ENCODE measurements around the gene CENPA.
A peak's percentile ranks its signal among the peaks of the same experiment; 100 is the strongest.

Gene CENPA

GRCh38 chr2:26763019-26763418 is 22.8 kb upstream of the CENPA start:
- DNase-seq, result no peak

- DNase-seq, result peak; percentile 84
Observed at GRCh38 chr2:26764078-26764887, 21.6 kb upstream of the CENPA start, which contains the start of gene SLC35F6. Gene SLC35F6 (plus strand): TSS chr2:26764284. CDS start chr2:26764350, 66 bp downstream.

GRCh38 chr2:26764906-26765305 is 20.9 kb upstream of the CENPA start:
- DNase-seq, result no peak

- DNase-seq, result no peak
Observed at GRCh38 chr2:26765475-26766200, 20.2 kb upstream of the CENPA start.

- no peak for DNase-seq
Observed at GRCh38 chr2:26767129-26767528, 18.7 kb upstream of the CENPA start.

- DNase-seq, result no peak
Observed at GRCh38 chr2:26767894-26768487, 17.9 kb upstream of the CENPA start.

GRCh38 chr2:26768759-26769088 is 17.1 kb upstream of the CENPA start:
- no peak for DNase-seq

GRCh38 chr2:26769089-26769761 is 16.6 kb upstream of the CENPA start:
- peak; percentile 67 for DNase-seq

GRCh38 chr2:26770986-26771586 is 14.8 kb upstream of the CENPA start:
- peak; percentile 29 for DNase-seq

GRCh38 chr2:26772064-26773001 is 13.5 kb upstream of the CENPA start:
- DNase-seq, result peak; percentile 55

GRCh38 chr2:26776195-26776800 is 9.6 kb upstream of the CENPA start:
- no peak for DNase-seq

GRCh38 chr2:26778098-26778497 is 7.8 kb upstream of the CENPA start:
- DNase-seq, result no peak

GRCh38 chr2:26778507-26778906 is 7.3 kb upstream of the CENPA start:
- DNase-seq, result no peak

GRCh38 chr2:26780203-26780760 is 5.6 kb upstream of the CENPA start:
- no peak for DNase-seq

- no peak for DNase-seq
Observed at GRCh38 chr2:26782876-26783704, 2.8 kb upstream of the CENPA start.

- DNase-seq, result no peak
Observed at GRCh38 chr2:26784570-26785234, 1.2 kb upstream of the CENPA start.

GRCh38 chr2:26786207-26787028 is 562 bp downstream of the CENPA start:
- DNase-seq, result peak; percentile 19

GRCh38 chr2:26792720-26793119 is 6.9 kb downstream of the CENPA start:
- no peak for DNase-seq

Measured in activated CD4-positive, alpha-beta T cell treated with anti-CD3 and anti-CD28 coated beads, Interleukin-2, amount 50 U/mL, for 16 hours (primary cell).